Upper lobe of left lung (tissue), 6 donors: ENCODE data around the gene WFDC11. TPM values are rescaled to one million over a fixed set of nuclear protein-coding genes. Genes with fewer than 3 reads are reported as not detected.
"Not testable (repeated sequence)": the region's sequence is repeated elsewhere in the genome, so short reads cannot be mapped to it uniquely, and the experiment has no call there.

Experiments
- ATAC-seq, 2 donors: fragments of 200-7000 bp; cut with Tn5 transposase; one replicate each; pipeline ENCODE4 v1.9.1; 2022; ENCODE audit warnings: mild to moderate bottlenecking in 2 of 2, moderate library complexity in 2 of 2; ENCODE audit not compliant: low FRiP score in 2 of 2
- DNase-seq, 2 donors: peaks; one replicate each; pipeline ENCODE4 v3.0.0-alpha.2; 2019 to 2020
- H3K27ac ChIP-seq, 4 donors: fragments of 200-600 bp; sonication (generic); one replicate each; pipeline ENCODE4 v1.5.1; 2016 to 2019
- H3K27me3 ChIP-seq, 4 donors: fragments of 200-600 bp; sonication (generic); one replicate each; pipeline ENCODE4 v1.5.1; 2017 to 2019
- H3K36me3 ChIP-seq, 4 donors: fragments of 200-600 bp; sonication (generic); one replicate each; pipeline ENCODE4 v1.5.1; 2016 to 2019
- H3K4me1 ChIP-seq, 4 donors: fragments of 200-600 bp; sonication (generic); one replicate each; pipeline ENCODE4 v1.5.1; 2018 to 2019
- H3K4me3 ChIP-seq, 4 donors: fragments of 200-600 bp; sonication (generic); one replicate each; pipeline ENCODE4 v1.5.1; 2017 to 2019; ENCODE audit warnings: mild to moderate bottlenecking in 2 of 4, moderate library complexity in 1 of 4
- H3K9me3 ChIP-seq, 4 donors: fragments of 200-600 bp; sonication (generic); one replicate each; pipeline ENCODE4 v1.5.1; 2018 to 2019
- CTCF ChIP-seq, 6 experiments: fragments of 450-650 bp in 4 of 6; fragments of 200-600 bp in 2 of 6; sonication (generic) in 2 of 6; IDR thresholded peaks; one replicate each; pipeline ENCODE4 v1.5.1; 2016 to 2019; ENCODE audit warnings: antibody characterized with exemption in 6 of 6
- EP300 ChIP-seq, 4 donors: sonication (generic); formaldehyde crosslinking; IDR thresholded peaks; one replicate each; pipeline ENCODE4 v1.5.1; 2017; ENCODE audit warnings: antibody characterized with exemption in 4 of 4, control low read depth in 2 of 4
- POLR2A ChIP-seq, 4 donors: fragments of 450-650 bp; IDR thresholded peaks; one replicate each; pipeline ENCODE4 v1.5.1; 2016 to 2017; ENCODE audit warnings: antibody characterized with exemption in 4 of 4, mild to moderate bottlenecking in 2 of 4
- POLR2AphosphoS5 ChIP-seq, 2 donors: sonication (generic); formaldehyde crosslinking; IDR thresholded peaks; one replicate each; pipeline ENCODE4 v1.5.1; 2017; ENCODE audit warnings: antibody characterized with exemption in 2 of 2
- WGBS, 2 donors: methylation state at CpG; one replicate each; pipeline ENCODE4 v1.1.5; 2017 to 2018; 5-methylcytosine and 5-hydroxymethylcytosine counted together
- total RNA-seq, 6 donors: library from RNA; depleted of rRNA in 4 of 6; stranded (reverse); fragments of >200 nt in 4 of 6; gene quantifications; one replicate each; pipeline versions ENCODE4 v1.1.0 to v1.2.1, GENCODE V29; 2016 to 2021
- donor health status: DM: no; HTN: no; CAD: no; lungs with moderate emphysema.
- donor health status: DM: no; HTN: yes; CAD: no; lungs with severe emphysema.

Gene WFDC11
- not detected for total RNA-seq

GRCh38 chr20:45670139-45670538, at the start of gene WFDC11:
Gene WFDC11 (minus strand): TSS chr20:45670239. CDS start chr20:45650600, 19,639 bp downstream.
- ATAC-seq = no peak

GRCh38 chr20:45716141-45716688, 46.2 kb upstream of the WFDC11 start:
- H3K27ac ChIP-seq, DNase-seq, ATAC-seq: not testable (repeated sequence)

More at GRCh38 chr20:45670139-45670538, at the start of gene WFDC11:
- H3K36me3 ChIP-seq = no peaks in the 10 kb centered on the region
- H3K27me3 ChIP-seq = no peaks in the 10 kb centered on the region
- no peaks in the 10 kb centered on the region for H3K4me1 ChIP-seq
- H3K9me3 ChIP-seq = peaks cover 0 to 4% (median 0%) of the 10 kb centered on the region in 4 donors
- H3K27ac ChIP-seq = no peak within 1 kb of the TSS
- H3K4me3 ChIP-seq = no peak within 1 kb of the TSS
- WGBS, 2 donors = 72 to 87% methylated on average over 1 of the region's 1 CpG
- DNase-seq = no peak
- no peak for TF ChIP-seq POLR2A (IDR thresholded peaks at IDR 0.05)
- no peak for TF ChIP-seq EP300 (IDR thresholded peaks at IDR 0.05)
- no peak for TF ChIP-seq POLR2AphosphoS5 (IDR thresholded peaks at IDR 0.05)
- TF ChIP-seq CTCF (IDR thresholded peaks at IDR 0.05) = no peak

GRCh38 chr20:45704969-45705637, 35.1 kb upstream of the WFDC11 start, which contains the start of gene WFDC10B:
Gene WFDC10B (minus strand): TSS chr20:45705019. CDS start chr20:45685992, 19,027 bp downstream.
- no peaks in the 10 kb centered on the region for H3K36me3 ChIP-seq
- H3K9me3 ChIP-seq = no peaks in the 10 kb centered on the region
- ATAC-seq (no peak), DNase-seq (no peak)
- 79 to 94% methylated on average over 1 of the region's 1 CpG for WGBS, 2 donors
- H3K4me1 ChIP-seq = peaks cover 0 to 4% (median 1%) of the 10 kb centered on the region in 4 donors
- H3K27ac ChIP-seq = no peak within 1 kb of the TSS
- no peak within 1 kb of the TSS for H3K4me3 ChIP-seq
- no peaks in the 10 kb centered on the region for H3K27me3 ChIP-seq
- TF ChIP-seq POLR2AphosphoS5 (IDR thresholded peaks at IDR 0.05) (no peak), POLR2A (IDR thresholded peaks at IDR 0.05) (no peak), CTCF (IDR thresholded peaks at IDR 0.05) (no peak), EP300 (IDR thresholded peaks at IDR 0.05) (no peak)

More at GRCh38 chr20:45716141-45716688, 46.2 kb upstream of the WFDC11 start:
- not testable (repeated sequence) for H3K36me3 ChIP-seq, H3K4me3 ChIP-seq, H3K4me1 ChIP-seq, H3K9me3 ChIP-seq, H3K27me3 ChIP-seq

- no peak for DNase-seq
- 55 to 72% methylated on average over 4 of the region's 4 CpGs for WGBS, 2 donors
- H3K4me1 ChIP-seq = peaks cover 0 to 4% (median 1%) of the 10 kb centered on the region in 4 donors
- no peak within 1 kb of the TSS for H3K4me3 ChIP-seq
- H3K27ac ChIP-seq = no peak within 1 kb of the TSS
- no peak for ATAC-seq
- TF ChIP-seq POLR2A (IDR thresholded peaks at IDR 0.05) (no peak), EP300 (IDR thresholded peaks at IDR 0.05) (no peak)
- H3K27me3 ChIP-seq = no peaks in the 10 kb centered on the region
- no peaks in the 10 kb centered on the region for H3K9me3 ChIP-seq
- no peaks in the 10 kb centered on the region for H3K36me3 ChIP-seq
Measured at GRCh38 chr20:45701873-45702272, 31.8 kb upstream of the WFDC11 start, which contains the start of gene WFDC13. Gene WFDC13 (plus strand): TSS chr20:45702038. CDS start chr20:45702124, 86 bp downstream.

- no peaks in the 10 kb centered on the region for H3K9me3 ChIP-seq
- peaks cover 0 to 4% (median 1%) of the 10 kb centered on the region in 4 donors for H3K4me1 ChIP-seq
- no peak overlapping the region for H3K27ac ChIP-seq
- DNase-seq (no peak), ATAC-seq (no peak)
- no peaks in the 10 kb centered on the region for H3K36me3 ChIP-seq
- no peaks in the 10 kb centered on the region for H3K27me3 ChIP-seq
- no peak overlapping the region for H3K4me3 ChIP-seq
- 69 to 88% methylated on average over 4 of the region's 4 CpGs for WGBS, 2 donors
- TF ChIP-seq POLR2AphosphoS5 (IDR thresholded peaks at IDR 0.05) (no peak), POLR2A (IDR thresholded peaks at IDR 0.05) (no peak), EP300 (IDR thresholded peaks at IDR 0.05) (no peak), CTCF (IDR thresholded peaks at IDR 0.05) (no peak)
Measured at GRCh38 chr20:45701104-45701503, 31.1 kb upstream of the WFDC11 start.
